Upper lobe of left lung (tissue), 6 donors: Measurements from ENCODE around the gene LRP1. TPM values are rescaled to one million over a fixed set of nuclear protein-coding genes. Genes with fewer than 3 reads are reported as not detected.
A peak's percentile ranks its signal among the peaks of the same experiment; 100 is the strongest.

ENCODE experiments used
- ATAC-seq, 2 donors: fragments of 200-7000 bp; cut with Tn5 transposase; one replicate each; pipeline ENCODE4 v1.9.1; 2022; ENCODE audit warnings: mild to moderate bottlenecking in 2 of 2, moderate library complexity in 2 of 2; ENCODE audit not compliant: low FRiP score in 2 of 2
- DNase-seq, 2 donors: peaks; one replicate each; pipeline ENCODE4 v3.0.0-alpha.2; 2019 to 2020
- H3K27ac ChIP-seq, 4 donors: fragments of 200-600 bp; sonication (generic); one replicate each; pipeline ENCODE4 v1.5.1; 2016 to 2019
- H3K27me3 ChIP-seq, 4 donors: fragments of 200-600 bp; sonication (generic); one replicate each; pipeline ENCODE4 v1.5.1; 2017 to 2019
- H3K36me3 ChIP-seq, 4 donors: fragments of 200-600 bp; sonication (generic); one replicate each; pipeline ENCODE4 v1.5.1; 2016 to 2019
- H3K4me1 ChIP-seq, 4 donors: fragments of 200-600 bp; sonication (generic); one replicate each; pipeline ENCODE4 v1.5.1; 2018 to 2019
- H3K4me3 ChIP-seq, 4 donors: fragments of 200-600 bp; sonication (generic); one replicate each; pipeline ENCODE4 v1.5.1; 2017 to 2019; ENCODE audit warnings: mild to moderate bottlenecking in 2 of 4, moderate library complexity in 1 of 4
- H3K9me3 ChIP-seq, 4 donors: fragments of 200-600 bp; sonication (generic); one replicate each; pipeline ENCODE4 v1.5.1; 2018 to 2019
- EP300 ChIP-seq, 4 donors: sonication (generic); formaldehyde crosslinking; IDR thresholded peaks; one replicate each; pipeline ENCODE4 v1.5.1; 2017; ENCODE audit warnings: antibody characterized with exemption in 4 of 4, control low read depth in 2 of 4
- POLR2A ChIP-seq, 4 donors: fragments of 450-650 bp; IDR thresholded peaks; one replicate each; pipeline ENCODE4 v1.5.1; 2016 to 2017; ENCODE audit warnings: antibody characterized with exemption in 4 of 4, mild to moderate bottlenecking in 2 of 4
- POLR2AphosphoS5 ChIP-seq, 2 donors: sonication (generic); formaldehyde crosslinking; IDR thresholded peaks; one replicate each; pipeline ENCODE4 v1.5.1; 2017; ENCODE audit warnings: antibody characterized with exemption in 2 of 2
- WGBS, 2 donors: methylation state at CpG; one replicate each; pipeline ENCODE4 v1.1.5; 2017 to 2018; 5-methylcytosine and 5-hydroxymethylcytosine counted together
- total RNA-seq, 6 donors: library from RNA; depleted of rRNA in 4 of 6; stranded (reverse); fragments of >200 nt in 4 of 6; gene quantifications; one replicate each; pipeline versions ENCODE4 v1.1.0 to v1.2.1, GENCODE V29; 2016 to 2021
- TF ChIP-seq, protein P1 (sequence below), 6 experiments: fragments of 450-650 bp in 4 of 6; fragments of 200-600 bp in 2 of 6; sonication (generic) in 2 of 6; IDR thresholded peaks; one replicate each; pipeline ENCODE4 v1.5.1; 2016 to 2019; ENCODE audit warnings: antibody characterized with exemption in 6 of 6
- donor health status: DM: no; HTN: no; CAD: no; lungs with moderate emphysema.
- donor health status: DM: no; HTN: yes; CAD: no; lungs with severe emphysema.

LRP1 gene
- total RNA-seq, 6 donors from 2014 or later = 137 to 504 (median 308) TPM

DNA sequence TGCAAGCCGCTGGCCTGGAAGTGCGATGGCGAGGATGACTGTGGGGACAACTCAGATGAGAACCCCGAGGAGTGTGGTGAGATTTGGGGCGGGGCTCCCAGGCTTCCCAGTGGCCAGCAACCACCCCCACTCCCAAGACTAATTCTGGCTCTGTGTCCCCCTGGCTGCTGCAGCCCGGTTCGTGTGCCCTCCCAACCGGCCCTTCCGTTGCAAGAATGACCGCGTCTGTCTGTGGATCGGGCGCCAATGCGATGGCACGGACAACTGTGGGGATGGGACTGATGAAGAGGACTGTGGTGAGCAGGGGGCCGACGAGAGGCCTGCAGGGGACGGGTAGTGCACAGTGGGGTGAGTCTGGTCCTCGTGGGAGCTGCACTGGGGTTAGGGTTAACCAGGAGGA lies 76.2 kb downstream of the LRP1 start:
- TF ChIP-seq EP300 (IDR thresholded peaks at IDR 0.05) (no peak), POLR2A (IDR thresholded peaks at IDR 0.05) (no peak), POLR2AphosphoS5 (IDR thresholded peaks at IDR 0.05) (no peak)
- TF ChIP-seq, protein P1, sequence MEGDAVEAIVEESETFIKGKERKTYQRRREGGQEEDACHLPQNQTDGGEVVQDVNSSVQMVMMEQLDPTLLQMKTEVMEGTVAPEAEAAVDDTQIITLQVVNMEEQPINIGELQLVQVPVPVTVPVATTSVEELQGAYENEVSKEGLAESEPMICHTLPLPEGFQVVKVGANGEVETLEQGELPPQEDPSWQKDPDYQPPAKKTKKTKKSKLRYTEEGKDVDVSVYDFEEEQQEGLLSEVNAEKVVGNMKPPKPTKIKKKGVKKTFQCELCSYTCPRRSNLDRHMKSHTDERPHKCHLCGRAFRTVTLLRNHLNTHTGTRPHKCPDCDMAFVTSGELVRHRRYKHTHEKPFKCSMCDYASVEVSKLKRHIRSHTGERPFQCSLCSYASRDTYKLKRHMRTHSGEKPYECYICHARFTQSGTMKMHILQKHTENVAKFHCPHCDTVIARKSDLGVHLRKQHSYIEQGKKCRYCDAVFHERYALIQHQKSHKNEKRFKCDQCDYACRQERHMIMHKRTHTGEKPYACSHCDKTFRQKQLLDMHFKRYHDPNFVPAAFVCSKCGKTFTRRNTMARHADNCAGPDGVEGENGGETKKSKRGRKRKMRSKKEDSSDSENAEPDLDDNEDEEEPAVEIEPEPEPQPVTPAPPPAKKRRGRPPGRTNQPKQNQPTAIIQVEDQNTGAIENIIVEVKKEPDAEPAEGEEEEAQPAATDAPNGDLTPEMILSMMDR (IDR thresholded peaks at IDR 0.05) = no peak
- H3K36me3 ChIP-seq = peaks cover 2 to 95% (median 71%) of the 10 kb centered on the region in 4 donors
- DNase-seq (peak in 1 of 2 donors; percentile 47), ATAC-seq (no peak)
- no peak overlapping the region for H3K4me3 ChIP-seq
- H3K27me3 ChIP-seq = no peaks in the 10 kb centered on the region
- H3K27ac ChIP-seq = no peak overlapping the region
- H3K9me3 ChIP-seq = no peaks in the 10 kb centered on the region
- WGBS, 2 donors = 92 to 93% methylated on average over 15 to 19 of the region's 19 CpGs
- H3K4me1 ChIP-seq = no peaks in the 10 kb centered on the region

GRCh38 chr12:57205186-57205585 lies 76.9 kb downstream of the LRP1 start:
- WGBS, 2 donors = 93 to 95% methylated on average over 3 to 26 of the region's 26 CpGs
- no peaks in the 10 kb centered on the region for H3K9me3 ChIP-seq
- no peak for ATAC-seq

GRCh38 chr12:57205931-57206330 lies 77.6 kb downstream of the LRP1 start:
- Histone ChIP-seq H3K4me3 (no peak overlapping the region), H3K4me1 (no peaks in the 10 kb centered on the region), H3K9me3 (no peaks in the 10 kb centered on the region), H3K27ac (no peak overlapping the region), H3K36me3 (peaks cover 2 to 95% (median 68%) of the 10 kb centered on the region in 4 donors), H3K27me3 (no peaks in the 10 kb centered on the region)
- ATAC-seq (no peak), DNase-seq (peak in 1 of 2 donors; percentile 19)
- WGBS, 2 donors = 84 to 86% methylated on average over 7 of the region's 7 CpGs
- TF ChIP-seq EP300 (IDR thresholded peaks at IDR 0.05) (no peak), POLR2AphosphoS5 (IDR thresholded peaks at IDR 0.05) (no peak), POLR2A (IDR thresholded peaks at IDR 0.05) (no peak)
- TF ChIP-seq, protein P1 (IDR thresholded peaks at IDR 0.05) = no peak

More at GRCh38 chr12:57205186-57205585, 76.9 kb downstream of the LRP1 start:
- Histone ChIP-seq H3K27me3 (no peaks in the 10 kb centered on the region), H3K36me3 (peaks cover 2 to 95% (median 68%) of the 10 kb centered on the region in 4 donors), H3K4me1 (no peaks in the 10 kb centered on the region), H3K27ac (no peak overlapping the region), H3K4me3 (no peak overlapping the region)
- DNase-seq = peak in 1 of 2 donors; percentile 78
- TF ChIP-seq, protein P1 (IDR thresholded peaks at IDR 0.05) = no peak
- no peak for TF ChIP-seq POLR2AphosphoS5 (IDR thresholded peaks at IDR 0.05)
- no peak for TF ChIP-seq POLR2A (IDR thresholded peaks at IDR 0.05)
- no peak for TF ChIP-seq EP300 (IDR thresholded peaks at IDR 0.05)

DNA sequence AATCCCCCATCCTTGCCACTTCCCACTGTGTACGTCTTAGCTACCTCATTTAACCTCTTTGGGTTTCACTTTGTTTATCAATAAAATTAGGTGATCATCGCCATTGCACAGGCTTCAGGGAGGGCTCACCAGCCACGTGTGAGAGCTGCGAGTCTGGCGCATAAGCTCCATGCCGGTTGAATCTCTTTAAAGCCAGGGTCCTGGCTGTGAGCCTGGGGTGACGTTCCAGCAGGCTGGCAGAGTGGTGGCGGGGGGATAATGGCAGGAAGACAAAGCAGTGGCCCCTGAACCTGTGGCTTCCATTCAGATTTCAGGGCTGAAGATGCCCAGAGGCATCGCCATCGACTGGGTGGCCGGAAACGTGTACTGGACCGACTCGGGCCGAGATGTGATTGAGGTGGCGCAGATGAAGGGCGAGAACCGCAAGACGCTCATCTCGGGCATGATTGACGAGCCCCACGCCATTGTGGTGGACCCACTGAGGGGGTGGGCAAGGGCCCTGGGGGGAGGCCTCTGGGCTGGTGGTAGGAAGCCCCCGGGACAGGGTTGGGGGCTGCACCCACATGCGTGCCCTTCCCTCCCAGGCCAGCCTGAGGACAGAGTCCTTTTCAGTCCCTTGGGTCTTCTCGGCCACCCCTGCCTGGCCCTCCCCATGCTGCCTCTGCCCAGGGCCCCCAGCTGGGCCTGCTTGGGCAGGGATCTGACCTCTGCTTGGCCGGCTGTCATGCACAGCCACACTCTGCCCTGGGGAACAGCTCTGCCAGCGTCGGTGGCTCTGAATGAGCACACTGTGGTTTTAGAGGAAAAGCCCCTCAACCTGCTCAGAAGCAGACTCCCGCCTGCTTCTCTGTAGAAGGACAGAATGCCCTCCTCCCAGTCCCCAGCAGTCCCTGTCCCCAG lies 79.7 kb downstream of the LRP1 start:
- DNase-seq (peak in 1 of 2 donors; percentile 79), ATAC-seq (no peak)
- WGBS, 2 donors = 91 to 93% methylated on average over 23 to 29 of the region's 29 CpGs
- Histone ChIP-seq H3K27me3 (no peaks in the 10 kb centered on the region), H3K4me3 (no peak overlapping the region), H3K27ac (no peak overlapping the region), H3K4me1 (peaks cover 0 to 5% (median 1%) of the 10 kb centered on the region in 4 donors), H3K36me3 (peaks cover 0 to 85% (median 53%) of the 10 kb centered on the region in 4 donors), H3K9me3 (no peaks in the 10 kb centered on the region)
- TF ChIP-seq, protein P1 (IDR thresholded peaks at IDR 0.05) = no peak
- no peak for TF ChIP-seq EP300 (IDR thresholded peaks at IDR 0.05)
- TF ChIP-seq POLR2A (IDR thresholded peaks at IDR 0.05) = no peak
- no peak for TF ChIP-seq POLR2AphosphoS5 (IDR thresholded peaks at IDR 0.05)
